ENCODE data around the gene ROR1. TPM values are rescaled to one million over a fixed set of nuclear protein-coding genes. Genes with fewer than 3 reads are reported as not detected.
A peak's percentile ranks its signal among the peaks of the same experiment; 100 is the strongest.

The ROR1 gene
- polyA plus RNA-seq, 3 donors = 22.6 to 31.2 (median 28.9) TPM

DNA sequence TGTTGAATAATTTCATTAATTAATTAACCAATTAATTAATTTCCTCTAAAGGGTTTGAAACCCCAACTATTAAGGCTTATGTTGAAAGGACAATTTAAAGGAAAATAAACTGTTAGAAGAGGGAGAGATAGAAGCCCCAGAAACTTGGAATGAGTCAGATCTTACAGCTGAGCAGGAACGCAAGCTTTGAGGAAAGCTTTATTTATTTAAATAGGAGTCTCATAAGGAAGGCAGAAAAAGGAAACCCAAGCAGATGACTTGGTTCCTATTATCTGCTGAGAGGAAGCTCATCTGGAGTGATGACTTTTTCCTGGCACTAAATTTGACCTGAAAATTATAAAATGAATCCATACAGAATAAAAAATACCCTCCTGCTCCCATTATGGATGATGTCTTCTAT is 105.1 kb downstream of the ROR1 start:
- DNase-seq = no peak

DNA sequence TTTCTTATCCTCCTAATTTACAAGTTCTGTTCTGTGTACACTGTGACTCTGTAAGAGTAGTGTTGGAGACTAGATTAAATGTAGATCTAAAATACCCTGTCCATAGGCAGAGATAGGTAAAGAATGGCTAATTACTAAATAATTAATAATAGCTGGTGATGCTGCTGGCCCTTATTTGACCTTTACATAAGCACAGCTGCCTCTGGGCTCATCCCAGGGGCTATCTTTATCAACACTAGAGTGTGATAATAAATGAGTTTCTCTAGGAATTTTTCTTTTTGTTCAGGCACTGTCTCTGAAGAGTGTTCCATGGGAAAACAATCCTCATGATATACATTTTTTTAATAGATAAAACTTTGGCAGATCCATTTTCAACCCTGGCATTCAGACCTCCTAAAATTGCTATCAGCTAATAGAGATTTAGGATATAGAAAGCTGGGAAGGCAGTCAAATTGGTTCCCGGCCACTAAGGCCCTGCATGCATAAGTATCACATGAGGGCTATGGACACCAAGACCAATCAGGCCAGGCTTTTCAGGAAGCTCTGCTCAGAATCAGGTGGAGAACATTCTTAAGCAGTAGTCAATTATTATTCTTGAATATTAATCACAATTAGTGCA is 107.2 kb downstream of the ROR1 start:
- no peak for DNase-seq

DNA sequence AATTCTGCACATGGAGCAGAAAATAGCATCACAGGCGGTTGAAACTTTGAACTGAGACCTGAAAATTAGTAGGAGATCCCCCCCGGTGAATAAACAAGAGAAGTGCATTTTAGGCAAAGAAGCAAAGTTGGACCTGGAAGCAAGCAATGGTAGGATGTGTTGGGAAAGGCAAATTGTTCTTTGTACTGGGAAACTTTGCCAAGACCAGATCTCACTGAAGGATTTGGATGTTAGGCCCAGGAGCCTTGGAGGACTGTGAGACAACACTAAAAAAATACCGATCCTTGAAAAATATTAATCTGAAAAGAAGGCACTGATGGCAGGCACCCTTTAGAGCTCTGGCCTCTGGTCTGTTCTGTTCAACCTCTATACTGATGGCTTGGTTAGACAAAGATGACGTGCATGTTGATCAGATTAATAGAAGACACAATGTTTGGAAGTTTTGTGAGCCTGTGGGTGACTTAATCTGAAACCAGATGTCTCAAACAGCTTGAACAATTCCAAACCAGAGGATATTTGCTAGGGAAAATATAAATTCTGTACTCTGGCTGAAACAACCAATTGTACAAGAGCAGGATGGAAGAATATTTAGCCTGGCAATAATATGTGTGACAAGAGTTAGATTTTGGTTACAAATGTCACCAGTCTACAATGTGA is 108.4 kb downstream of the ROR1 start:
- DNase-seq = no peak

DNA sequence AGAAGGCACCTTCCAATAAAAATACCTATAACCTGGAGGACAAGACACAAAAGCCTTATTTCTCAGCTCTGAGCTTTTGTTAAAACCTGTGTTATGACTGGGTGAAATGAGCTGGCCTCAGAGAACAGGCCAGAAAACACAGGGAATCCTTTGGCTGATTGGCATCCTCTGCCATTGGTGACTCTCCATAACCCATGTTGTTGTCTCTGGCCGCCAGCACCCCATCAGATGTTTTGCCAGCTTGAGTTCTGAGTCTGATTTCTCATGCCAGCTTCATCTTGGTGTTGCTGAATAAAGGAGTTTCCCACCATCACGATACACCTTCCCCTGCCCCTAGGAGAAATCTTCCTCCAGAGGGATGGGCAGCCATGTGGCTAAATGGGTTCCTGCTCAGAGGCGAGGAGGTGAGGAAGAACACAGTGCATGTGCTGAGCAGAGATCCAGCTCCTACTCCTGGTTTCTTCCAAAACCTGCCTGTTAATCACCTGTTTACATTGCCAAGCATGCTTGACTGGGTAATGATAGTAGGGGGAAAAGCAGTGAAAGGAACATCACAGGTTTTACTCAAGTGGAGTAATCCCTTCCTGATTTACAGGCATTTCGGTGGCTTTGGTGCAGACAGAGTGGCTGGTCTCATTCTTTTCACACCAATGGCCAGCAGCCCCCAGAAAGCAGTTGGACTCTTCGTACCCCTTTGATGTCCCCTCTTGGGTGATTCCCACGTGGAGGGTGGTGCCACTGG is 109.8 kb downstream of the ROR1 start:
- no peak for DNase-seq

DNA sequence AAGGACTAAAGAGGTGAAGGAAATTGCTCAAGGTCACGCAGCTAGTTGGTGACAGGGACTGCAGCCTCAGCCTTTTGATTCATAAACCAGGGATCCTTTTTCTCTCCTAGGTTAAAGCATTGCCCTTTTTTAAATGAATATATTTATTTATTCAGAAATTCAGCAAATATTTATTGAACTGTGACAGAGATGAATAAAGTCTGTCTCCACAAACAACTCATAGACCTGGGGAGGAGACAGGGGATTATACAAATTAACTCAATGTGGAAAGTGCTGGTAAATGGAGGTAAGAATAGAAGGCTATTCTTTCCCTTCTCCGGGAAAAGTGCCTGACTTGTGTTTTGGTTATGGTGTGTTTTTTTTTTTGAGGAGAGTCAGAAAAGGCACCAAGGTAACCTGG is 110.7 kb downstream of the ROR1 start:
- DNase-seq = no peak

DNA sequence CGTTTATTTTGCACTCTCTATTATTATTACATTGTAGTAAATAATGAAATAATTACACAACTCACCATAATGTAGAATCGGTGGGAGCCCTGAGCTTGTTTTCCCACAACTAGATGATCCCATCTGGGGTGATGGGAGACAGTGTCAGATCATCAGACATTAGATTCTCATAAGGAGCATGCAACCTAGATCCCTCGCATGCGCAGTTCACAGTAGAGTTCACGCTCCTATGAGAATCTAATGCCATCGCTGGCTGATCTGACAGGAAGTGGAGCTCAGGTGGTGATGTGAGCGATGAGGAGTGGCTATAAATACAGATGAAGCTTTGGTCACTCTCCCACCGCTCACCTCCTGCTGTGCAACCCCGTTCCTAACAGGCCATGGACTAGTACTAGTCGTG is 112.1 kb downstream of the ROR1 start:
- DNase-seq = no peak

DNA sequence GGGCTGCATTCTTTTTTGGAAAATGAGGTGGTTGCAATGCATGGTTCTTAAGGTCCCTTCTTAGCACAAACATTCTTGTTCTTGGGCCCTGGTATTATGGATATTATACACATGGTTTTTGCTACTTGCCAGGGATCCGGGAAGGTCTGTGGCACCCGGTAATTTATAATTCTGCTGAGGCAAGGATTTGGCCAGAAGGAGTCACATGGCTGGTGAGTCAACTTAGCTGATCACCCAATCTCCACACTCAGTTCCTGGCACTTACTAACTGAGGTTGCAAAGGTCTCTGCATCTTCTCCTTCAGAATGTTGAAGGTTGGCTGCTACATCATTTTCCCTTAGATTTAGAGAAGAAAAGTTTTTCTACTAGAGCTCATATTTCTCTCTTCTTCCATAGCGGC is 112.5 kb downstream of the ROR1 start:
- DNase-seq = no peak

DNA sequence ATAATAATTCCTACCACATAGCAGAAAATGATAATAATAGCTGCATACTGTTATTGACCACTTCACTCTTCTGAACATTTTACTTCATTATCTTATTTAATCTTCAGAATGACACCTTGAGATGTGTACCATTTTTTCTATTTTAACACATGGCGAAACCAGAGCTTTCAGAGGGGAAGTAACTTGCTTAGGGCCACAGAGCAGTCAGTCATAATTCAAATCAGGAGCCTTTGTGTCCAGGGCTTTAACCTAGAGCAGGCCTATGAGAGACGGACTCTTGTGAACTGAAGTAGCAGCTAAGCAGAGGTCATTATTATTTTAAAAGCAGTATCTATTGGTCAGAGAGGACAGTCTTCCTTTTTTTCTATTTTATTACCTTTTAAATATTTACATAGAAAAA is 114.0 kb downstream of the ROR1 start:
- DNase-seq = no peak

DNA sequence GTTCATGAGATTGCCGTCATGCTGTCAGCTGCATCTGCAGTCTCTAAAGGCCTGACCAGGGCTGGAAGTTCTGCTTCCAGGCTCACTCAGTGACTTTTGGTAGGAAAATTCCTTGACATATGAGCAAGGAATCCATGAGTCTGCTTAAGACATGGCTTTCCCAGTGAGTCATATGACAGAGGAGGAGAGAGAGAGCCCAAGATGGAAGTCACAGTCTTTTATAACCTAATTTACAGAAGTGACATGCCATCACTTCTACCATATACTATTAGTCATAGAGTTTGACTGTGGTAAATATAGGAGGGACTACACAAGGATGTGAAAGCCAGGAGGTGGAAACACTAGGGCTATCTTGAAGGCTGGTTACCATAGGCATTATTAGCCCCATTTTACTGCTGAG is 115.2 kb downstream of the ROR1 start:
- no peak for DNase-seq

DNA sequence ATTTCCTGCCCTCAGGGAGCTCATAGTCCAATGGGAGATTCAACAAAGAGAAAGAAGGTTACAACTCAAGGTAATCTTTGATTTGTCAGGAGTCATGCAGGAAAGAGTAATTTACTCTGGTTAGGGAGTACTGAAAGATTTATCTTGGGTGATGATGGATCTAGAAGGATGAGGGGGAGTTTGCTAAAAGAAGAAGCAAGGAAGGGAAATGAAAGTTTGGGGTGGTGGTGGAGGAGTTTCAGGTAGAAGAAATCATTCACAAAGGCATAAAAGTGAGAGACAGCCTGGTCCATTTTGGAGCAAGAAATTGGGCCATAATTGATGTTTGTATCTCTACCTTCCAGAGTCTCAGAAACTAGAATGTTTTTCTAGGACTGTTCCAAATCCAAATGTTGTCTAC is 116.7 kb downstream of the ROR1 start:
- no peak for DNase-seq

DNA sequence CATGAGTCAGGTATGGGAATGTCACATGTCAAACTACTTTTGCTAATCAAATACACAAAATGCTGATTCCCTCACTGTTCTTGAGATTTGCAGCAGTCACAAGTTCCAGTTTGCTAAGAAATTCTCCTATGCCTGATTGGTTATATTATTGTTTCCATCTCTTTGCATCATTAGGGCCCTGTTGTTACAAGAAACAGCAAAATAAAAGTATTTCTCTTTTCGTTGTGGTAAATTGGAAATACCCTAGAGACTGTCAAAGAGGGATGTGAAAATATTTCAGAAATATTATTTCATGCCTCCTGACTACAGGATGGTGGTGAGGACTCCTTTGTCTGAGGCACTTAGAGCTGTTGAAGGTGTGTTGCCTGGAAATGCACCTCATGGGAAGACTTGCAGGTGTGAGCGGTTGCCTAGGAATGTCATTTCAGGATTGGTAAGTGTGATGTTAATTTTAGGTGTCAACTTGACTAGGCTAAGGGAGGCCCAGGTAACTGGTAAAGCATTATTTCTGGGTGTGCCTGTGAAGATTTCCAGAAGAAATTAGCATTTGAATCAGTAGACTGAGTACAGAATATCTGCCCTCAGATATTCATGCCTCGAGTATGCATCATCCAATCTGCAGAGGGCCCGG is 117.4 kb downstream of the ROR1 start:
- DNase-seq = no peak

DNA sequence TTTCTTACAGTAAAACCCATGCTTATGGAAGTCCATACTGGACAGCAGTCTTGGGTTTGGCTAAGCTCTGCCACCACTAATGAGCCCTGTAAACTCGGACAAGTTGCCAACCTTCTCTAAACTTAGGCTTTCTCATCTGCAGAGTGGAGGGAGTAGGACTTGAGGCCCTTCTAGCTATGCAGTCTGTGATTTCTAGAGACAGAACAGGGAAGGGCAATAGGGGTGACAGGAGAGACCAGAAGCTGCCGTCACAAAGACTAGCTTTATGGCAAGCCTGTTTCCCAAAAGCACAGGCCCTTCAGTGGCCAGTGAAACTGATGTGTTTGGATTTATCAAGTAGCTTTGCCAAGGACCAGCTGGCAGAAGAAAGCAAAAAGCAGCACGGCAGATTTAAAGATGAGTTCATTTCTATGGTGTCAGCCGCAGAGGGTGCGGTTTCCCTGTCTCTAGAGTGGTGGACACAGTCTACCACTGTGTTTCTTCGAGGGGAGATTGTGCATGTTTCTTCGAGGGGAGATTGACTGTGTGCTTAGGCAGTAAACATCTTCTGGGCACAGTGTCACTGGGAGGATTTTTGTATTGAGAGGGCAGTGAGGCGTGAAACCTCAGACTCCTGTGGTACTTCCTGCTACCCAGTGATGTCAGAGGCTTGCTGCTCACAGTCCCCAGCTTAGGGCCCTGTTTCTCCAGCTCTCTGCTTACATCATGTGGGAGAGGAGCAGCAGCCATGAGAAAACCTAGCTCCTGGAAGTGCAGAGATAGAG is 119.0 kb downstream of the ROR1 start:
- no peak for DNase-seq

DNA sequence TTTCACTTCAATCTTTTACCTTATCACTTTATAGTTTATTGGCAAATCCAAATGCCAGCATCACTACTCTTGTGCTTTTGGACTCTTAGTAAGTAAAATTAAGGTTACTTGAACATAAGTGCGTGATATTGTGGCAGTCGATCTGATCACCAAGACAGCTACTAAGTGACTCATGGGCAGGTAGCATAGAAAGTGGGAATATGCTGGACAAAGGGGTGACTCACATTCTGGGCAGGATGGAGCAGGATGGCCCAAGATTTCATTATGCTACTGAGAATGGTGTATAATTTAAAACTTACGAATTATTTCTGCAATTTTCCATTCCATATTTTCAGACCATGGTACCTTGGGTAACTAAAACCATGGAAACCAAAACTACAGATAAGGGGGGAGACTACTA is 120.2 kb downstream of the ROR1 start:
- no peak for DNase-seq

DNA sequence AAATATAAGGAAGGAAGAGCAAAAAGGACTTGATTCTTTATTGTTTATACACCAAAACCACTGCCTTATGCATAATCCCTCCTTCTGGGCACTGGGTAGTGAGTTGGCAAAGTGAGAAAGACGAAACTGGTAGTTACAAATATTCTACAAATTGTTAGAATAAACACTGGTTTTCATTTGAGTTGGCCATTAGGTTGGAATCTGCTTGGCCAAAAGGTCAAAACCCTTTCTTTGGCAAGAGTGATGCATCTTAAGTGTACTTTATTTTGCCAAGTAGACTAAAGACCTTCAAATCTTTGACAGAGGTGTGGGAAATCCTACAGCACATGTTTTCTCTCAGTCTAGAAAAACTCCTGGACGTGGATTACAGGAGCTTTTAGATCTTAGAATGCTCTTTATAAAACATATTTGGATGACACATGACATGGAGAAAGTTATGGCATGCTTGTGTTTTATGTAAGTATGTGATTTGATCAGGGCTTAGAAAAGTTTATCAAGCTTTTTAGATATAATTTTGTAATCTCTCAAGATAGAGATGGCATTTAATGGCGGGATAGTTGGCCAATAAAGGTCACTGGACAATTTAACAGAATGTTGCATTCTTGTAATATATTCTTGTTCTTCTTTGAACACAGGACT is 120.9 kb downstream of the ROR1 start:
- DNase-seq = no peak

DNA sequence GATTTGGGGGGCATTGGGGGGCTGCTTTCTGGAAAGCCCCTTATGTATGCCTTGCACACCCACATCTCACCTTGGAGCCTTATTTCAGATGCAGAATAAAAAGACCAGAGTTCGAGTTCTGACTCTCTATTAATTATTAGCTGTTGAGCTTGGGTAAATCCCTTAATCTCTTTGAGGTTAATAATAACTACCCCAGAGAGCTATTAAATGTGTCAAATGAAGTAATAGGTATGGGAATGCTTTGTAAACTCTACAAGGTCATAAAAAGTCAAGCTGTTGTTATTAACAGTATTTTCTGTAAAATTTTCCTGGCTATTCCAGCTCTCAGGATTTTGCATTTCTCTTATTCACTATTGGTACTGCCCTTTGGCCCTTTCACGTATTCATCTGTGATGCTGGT is 122.9 kb downstream of the ROR1 start:
- DNase-seq = no peak

DNA sequence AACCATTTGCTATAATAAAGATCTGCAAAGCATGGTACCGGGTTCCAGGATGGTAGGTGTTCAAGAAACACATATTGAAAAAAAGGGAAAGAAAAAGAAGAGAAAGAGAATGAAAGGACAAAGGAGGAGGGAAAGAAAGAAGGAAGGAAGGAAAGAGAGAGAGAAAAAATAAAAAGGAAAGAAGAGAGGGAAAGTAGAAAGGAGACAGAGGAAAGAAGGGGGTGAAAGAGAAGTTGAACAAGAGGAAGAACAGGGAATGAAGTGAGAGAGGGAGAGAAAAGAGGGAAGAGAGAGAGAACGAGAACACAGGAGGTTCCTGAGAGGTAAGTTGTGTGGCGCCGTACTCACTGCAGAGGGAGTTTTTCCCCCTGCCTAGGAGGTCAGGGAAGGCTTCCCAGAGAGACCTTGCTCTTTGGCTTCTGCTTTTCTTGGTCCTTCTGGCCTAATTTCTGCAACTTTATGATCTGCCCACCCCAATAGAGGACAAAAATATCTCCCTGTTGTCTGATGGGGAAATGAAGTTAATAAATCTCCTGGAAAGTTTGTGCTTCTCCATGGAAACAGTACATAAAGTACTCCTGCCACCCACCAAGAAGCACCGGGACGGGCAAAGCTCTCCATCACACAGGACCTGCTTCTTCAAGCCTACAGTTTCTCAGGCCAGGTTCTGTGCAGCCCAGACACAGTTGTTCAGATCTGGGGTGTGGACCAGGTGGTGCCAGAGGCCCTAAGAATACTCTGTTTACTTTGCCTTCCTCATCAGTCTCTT is 124.8 kb downstream of the ROR1 start:
- peak; percentile 37 for DNase-seq

DNA sequence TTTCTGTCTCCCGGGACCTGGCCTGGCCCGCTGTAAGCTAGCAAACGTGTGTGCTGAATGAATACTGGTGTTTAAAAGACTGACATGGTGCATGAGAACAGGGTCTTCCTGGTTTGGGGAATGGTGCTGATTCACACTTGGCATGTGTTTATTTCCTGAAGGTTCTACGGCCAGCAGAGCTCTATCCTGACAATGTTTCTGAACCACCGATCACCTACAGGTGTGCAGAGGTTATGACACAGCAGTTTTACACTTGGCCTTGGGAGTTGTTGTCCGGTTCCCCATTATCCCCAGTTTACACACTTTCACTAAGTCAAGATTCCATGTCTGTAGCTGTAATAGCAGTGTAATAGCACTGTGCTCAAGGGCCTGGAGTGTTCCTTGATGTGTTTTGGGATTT is 127.3 kb downstream of the ROR1 start:
- no peak for DNase-seq

DNA sequence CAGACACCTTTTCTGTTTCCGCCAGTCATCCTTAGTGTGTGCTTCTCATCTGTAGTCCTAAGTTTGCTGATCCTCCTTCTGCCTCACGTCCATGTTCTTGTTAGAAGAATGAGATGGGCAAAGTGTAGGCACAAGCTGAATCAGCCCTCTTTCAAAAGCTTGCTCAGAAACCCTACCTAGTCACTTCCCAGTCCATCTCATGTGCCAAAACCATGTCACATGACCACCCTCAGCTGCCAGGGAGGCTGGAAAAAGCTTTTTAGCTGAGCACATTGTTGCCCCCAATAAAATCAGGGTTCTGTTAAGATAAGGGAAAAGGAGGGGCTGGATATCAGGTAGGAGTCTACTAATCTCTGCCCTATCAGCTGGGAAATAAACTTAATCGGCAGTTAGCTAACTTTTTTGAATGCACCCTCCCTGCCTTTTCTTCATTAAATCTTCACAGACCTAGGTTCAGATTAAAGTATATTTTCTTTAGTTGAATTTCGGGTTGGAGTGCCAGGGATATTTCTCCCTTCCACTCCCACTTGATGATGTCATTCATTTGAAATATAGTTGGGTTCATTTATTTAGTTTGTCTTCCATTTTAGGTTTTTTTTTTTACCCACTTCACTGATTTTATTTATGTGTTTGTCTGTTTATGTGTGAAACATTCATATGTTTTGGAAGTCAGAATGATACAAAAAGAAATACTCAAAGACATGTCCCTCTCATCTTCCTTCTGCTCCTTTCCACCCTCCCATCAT is 129.2 kb downstream of the ROR1 start:
- no peak for DNase-seq

DNA sequence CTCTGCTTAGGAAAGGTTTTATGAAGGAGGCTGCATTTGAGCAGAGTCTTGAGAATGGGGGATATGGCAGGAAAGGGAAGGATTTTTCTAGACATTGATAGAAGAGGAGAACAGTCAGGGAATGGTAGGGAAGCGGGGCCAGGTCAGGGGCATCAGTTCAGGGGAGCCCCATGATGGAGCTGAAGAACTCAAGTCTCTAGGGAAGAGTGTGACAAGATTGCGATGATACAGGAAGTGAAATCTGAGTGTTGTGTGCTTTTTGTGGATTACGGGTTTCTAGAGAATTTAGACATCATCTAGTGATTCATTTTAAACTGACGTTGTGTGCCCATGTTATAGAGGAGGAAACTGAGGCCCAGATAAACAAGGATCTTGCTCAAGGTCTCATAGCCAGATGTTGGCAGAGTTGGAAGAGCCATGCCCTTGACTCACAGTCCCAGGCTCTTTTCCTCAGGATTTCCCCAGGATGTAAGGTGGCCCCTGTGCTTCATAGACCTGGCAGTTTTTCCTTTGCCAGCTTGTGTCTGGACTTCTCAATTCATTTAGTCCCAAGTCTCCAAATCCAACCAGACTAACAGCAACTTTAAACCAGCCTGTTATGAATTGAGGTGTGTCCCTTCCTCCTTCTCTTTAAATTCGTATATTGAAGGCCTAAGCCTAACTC is 130.3 kb downstream of the ROR1 start:
- DNase-seq = no peak

DNA sequence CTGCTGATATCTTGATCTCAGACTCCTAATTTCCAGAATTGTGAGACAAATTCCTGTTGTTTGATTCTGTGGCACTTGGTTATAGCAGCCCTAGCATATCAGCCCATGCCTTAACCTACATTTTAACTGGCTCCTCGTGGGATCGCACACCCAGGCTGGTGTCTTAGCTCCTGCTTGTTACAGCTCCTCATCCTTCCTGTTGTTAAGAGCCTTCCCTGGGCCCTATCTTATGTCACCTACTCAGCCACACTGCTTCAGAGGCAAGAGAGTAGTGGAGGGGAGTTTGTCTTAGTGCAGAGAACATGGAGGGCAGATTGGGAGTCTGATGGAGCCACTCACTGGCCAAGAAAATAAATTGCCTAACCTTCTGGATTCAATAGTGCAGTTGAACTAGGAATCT is 131.0 kb downstream of the ROR1 start:
- no peak for DNase-seq
